Breast epithelium (tissue), 3 donors: ENCODE results near the gene DDX28.
"Not testable (repeated sequence)": the region's sequence is repeated elsewhere in the genome, so short reads cannot be mapped to it uniquely, and the experiment has no call there.

Experiments
- CTCF ChIP-seq, 3 donors: fragments of 450-650 bp; IDR thresholded peaks; one replicate each; pipeline ENCODE4 v1.5.1; 2016 to 2017; ENCODE audit warnings: antibody characterized with exemption in 3 of 3, mild to moderate bottlenecking in 3 of 3, moderate library complexity in 3 of 3
- POLR2A ChIP-seq: fragments of 450-650 bp; IDR thresholded peaks from one replicate; pipeline ENCODE4 v1.6.1; 2016; ENCODE audit warnings: antibody characterized with exemption, mild to moderate bottlenecking, moderate library complexity
- POLR2AphosphoS5 ChIP-seq, 3 donors: sonication (generic); formaldehyde crosslinking; IDR thresholded peaks; one replicate each; pipeline ENCODE4 v1.6.1; 2017; ENCODE audit warnings: antibody characterized with exemption in 3 of 3

DNA sequence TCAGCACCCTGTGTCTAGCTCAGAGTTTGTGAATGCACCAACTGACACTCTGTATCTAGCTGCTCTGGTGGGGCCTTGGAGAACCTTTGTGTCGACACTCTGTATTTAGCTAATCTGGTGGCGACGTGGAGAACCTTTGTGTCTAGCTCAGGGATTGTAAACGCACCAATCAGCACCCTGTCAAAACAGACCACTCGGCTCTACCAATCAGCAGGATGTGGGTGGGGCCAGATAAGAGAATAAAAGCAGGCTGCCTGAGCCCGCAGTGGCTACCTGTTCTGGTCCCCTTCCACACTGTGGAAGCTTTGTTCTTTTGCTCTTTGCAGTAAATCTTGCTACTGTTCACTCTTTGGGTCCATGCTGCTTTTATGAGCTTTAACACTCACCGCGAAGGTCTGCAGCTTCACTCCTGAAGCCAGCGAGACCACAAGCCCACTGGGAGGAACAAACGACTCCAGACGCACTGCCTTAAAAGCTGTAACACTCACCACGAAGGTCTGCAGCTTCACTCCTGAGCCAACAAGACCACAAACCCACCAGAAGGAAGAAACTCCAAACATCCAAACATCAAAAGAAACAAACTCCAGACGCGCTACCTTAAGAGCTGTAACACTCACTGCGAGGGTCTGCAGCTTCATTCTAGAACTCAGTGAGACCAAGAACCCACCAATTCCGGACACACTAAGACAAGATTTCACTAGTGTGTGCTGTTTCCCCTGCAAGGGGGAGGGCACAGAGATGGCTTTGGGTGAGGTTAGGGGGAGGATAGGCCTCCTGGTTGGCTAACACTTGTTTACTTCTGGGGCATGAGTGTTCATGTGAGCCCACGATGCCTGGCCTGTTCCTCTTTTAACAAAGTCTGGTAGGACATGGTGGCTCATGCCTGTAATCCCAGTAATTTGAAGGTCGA, 24.0 kb downstream of the DDX28 start, which contains the start of gene DPEP2:
- not testable (repeated sequence) for TF ChIP-seq CTCF (IDR thresholded peaks at IDR 0.05); POLR2A; POLR2AphosphoS5 (IDR thresholded peaks at IDR 0.05)
